NCI-H748 (cell line): ENCODE results near the gene TMPRSS4.
A peak's percentile ranks its signal among the peaks of the same experiment; 100 is the strongest.

Experiments used
- DNase-seq: peaks from one replicate; lab custom pipeline; 2025; ENCODE audit not compliant: unreplicated experiment; lab: John Stamatoyannopoulos, UW

The TMPRSS4 gene

DNA sequence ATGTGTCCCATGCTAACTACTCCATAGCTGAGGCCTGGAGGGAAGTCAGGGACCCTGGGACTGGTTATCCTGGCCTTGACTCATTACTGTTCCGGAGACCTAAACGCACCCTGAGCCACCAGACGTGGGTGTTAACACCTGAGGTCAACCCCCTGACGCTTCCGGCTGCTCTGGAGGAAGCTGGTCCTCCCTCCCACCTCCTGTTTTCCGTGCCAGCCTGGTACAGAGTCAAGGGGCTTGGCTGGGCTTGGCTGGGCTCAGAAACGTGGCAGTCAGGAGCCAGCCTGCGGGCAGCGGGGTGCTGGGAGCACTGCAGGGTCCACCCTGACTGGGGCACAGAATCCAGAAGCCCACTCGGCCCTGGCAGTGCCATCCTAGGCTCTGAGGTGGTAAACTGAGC lies 2.6 kb downstream of the TMPRSS4 start:
- no peak for DNase-seq

DNA sequence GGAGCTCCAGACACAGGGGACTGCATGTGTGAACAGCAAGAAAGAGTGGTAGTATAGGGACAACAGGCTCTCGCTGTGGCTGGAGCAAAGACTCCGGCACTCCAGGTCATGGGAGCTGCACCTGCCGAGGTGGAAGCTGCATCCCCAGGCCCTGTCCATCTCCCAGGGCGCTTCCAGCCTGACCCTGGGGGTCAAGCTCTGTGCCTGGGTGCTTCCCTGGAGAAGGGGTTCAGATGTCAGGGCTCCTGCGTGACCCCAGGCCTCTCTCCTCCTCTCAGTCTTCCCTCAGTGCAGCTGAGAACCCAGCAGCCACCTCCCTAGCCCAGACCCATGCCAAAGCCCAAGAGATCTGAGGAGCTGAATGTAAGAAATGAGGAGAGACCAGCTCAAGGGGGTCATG lies 3.4 kb downstream of the TMPRSS4 start:
- no peak for DNase-seq

DNA sequence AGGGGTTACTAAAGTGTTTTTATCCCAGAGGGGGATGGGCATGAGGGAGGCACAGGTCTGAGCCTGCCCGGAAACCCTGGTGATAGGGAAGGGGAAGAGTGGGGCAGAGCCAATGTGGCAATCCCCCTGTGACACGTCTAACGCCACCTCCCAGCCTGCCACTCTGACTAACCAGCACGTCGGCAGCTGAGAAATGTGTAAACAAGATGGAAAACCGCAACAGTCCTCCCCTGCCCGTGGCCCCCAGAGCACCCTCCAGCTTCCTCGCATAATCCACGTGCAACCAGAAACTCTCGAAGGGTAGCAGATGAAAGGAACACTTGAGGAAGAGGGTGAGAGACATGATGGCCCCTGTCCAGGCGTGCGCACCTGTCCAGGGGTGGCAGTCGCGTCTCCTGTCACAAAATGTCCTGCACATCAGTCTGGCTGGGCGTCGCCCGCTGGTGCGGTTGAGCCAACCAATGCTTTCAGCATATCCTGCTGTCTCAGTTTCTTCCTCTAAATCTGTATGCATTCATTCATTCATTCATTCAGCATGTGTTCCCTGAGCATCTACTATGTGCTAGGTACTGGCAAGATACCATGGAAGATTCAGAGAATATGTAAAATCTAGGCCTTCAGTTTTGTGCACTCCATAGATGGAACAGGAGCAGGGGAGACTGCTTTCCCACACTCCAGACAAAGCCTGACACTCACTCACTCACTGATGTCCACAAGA lies 4.5 kb downstream of the TMPRSS4 start:
- no peak for DNase-seq

DNA sequence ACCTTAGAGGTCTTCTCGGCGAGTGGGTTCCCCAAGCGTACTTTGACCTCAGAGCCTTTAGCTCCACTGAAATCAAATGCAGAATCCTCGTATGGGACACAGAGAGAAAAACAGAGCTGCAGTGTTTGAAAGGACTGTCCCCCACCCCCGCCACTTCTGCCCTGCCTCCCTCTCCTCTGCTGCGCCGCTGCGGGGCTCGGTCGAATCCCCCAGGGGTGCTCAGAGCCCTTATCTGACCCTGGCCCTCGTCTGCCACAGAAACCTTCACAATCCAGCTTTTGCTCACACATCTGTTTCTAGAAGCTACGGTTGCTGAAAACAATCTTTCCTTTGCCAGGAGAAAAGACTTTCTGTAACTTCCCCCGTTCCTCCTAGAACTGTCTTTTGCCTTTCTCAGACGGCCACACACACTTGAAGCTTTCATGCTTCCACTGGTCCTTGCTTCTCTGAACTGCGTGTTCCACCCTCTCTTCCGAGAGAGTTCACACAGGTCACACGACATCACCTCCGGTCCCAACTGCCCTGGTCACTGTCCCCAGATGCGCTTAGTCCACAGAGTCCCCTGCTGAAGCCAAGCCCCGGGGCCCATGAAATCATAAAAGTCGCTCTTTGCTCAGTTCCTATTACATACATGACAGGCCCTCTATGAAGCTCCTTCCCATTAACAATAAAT lies 6.1 kb downstream of the TMPRSS4 start:
- DNase-seq: no peak

DNA sequence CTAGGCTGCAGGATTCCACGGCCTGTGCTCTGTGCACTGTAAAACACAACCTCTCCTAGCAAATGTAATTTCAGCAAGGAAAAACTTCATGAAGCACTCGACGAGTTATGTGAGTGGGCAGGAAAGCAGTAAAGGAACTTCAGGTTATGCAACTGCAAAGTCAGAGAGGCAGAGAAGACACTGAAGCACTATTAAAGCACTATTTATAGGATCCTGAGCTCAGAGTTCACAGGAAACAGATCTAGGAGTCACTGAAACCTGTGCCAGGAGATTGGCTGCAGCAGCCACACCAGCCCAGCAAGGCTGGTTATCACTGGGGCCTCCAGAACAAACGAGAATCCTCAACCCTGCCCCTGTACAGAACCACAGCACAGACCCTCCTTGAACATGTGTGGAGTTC lies 7.4 kb downstream of the TMPRSS4 start:
- DNase-seq: no peak

DNA sequence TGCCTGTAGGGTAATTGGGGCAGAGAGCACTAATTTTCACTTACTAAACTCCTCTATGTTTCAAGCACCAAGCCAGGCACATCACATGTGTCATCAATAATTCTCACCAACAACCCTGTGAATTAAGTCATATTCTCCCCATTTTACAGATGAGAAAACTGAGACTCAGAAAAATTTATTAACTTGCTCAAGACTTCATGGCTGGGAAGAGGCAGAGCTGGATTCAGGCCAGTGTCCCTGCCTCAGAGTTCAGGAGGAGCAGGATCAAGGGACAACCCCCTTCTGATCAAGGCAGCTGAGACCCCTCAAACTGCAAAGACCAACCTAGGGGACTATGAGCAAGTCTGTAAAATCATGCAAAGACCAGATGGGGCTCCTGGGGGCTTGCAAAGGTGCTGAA lies 7.8 kb downstream of the TMPRSS4 start:
- no peak for DNase-seq

DNA sequence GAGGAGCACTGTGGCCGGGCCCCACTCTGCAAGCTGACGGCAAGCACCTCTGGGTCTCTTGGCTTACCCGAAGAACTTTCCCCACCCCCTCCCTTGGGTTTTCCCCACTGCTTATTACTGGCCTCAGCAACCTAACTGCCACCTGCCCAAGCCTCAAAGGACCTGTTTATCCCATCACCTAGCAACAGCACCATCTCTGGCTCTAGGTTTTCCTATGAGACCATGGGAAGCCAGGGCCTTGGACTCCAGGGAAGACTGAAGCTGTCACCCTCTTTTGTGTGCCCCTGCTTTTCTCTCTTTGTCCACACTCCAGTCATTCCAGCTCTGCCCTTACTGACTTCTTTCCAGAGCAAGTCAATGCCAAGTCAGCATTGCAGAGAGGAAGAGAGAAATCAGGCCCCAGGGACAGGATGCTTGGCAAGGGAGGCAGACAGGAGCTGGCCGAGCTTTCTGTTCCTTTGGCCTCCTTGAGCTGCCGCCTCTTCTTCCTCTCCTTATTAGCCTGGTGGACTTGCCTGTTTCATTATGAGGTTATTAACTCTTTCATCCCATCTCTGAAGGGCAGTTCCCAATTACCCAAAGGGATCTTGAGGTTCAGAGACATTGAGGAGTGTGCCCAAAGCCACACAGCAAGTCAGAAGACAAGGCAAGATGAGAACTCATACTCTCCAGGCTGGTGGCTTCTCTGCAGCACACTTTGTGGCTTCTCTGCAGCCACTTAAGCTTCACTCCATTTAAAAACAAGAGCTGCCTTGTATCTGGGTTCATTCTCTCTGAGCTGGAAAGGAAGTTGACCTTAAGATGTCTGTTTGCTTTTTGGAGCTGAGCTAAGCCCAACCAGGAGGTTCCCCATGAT lies 10.3 kb downstream of the TMPRSS4 start, which contains the start of gene SMIM35:
SMIM35 (minus strand) TSS at position 51 of the 856 bp plus-strand sequence. CDS start 206 bp downstream, outside the sequence.
- peak; percentile 85 for DNase-seq

DNA sequence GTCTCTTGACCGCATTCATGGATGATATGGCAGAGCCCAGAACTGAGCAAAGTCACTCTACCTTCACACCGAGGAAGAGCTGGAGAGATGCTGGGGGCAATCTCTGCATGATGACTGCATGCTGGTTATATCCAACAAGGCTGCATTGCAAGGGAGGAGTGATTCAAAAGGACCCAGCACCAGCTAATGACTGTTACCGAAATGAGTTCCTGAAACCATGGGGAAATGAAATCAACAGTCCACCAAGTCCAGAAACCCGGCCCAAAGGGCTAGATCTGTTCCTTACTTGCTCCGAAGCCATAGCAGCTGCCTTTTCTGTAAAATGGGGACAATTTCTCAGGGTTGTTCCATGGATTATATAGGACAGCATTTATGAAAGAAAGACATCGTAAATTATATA lies 11.1 kb downstream of the TMPRSS4 start:
- no peak for DNase-seq

DNA sequence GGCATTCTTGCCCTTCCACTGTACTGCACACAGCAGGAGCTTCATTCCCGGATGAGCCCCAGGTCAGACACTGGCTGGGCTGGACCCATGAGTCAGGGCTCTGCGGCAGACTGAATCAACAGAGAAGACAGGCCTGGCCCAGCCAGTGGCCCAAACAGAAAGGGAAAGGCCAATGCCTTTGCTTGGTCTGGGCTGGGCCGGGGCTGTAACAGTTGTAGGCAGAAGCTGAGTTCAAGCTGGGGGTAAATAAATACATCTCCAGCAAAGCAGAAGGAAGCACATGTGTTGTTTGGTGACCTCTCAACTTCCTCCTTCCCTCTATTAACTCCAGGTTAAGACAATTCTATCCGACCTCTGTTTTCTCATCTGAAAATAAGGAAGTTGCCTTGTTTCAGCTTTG lies 11.7 kb downstream of the TMPRSS4 start:
- DNase-seq: no peak

DNA sequence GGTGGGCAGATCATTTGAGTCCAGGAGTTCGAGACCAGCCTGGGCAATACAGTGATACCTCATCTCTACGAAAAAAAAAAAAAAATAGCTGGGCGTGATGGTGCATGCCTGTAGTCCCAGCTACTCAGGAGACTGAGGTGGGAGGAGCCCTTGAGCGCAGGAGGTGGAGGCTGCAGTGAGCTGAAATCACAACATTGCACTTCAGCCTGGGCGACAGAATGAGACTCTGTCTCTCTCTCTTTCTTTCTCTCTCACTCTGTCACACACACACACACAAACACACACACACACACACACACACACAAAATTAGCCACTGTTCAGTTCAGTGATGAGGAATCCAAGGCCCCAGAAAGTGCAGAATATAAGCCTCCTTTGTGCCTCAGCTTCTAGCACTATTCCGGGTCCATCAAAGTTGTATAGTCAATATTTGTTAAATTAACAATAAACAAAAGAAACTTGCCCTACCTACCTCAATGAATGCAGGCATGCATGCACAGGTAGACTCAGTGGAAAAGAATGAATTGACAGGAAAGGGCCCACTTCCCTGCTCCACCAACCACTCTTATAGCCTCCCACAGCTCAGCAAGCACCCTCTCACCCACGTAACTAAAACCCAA lies 13.8 kb downstream of the TMPRSS4 start:
- DNase-seq: no peak

DNA sequence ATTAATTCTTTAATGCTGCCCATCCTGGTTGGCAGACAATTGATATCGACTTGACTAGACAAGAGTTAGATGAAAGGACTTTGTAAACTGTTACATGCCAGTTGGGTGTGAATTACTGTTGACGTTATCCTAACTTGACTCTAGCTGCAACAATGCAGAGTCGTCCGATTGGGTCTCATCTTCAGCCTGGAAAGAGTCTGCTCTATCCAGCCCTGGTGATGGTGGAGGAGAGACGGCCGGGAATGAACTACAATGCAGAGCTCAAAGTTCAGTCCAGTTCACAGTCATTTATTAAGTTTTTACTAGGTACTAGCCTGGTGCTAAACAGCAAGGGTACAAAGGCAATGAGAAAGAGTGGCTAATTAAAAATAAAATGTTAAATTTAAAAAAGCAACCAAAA lies 14.8 kb downstream of the TMPRSS4 start:
- no peak for DNase-seq

DNA sequence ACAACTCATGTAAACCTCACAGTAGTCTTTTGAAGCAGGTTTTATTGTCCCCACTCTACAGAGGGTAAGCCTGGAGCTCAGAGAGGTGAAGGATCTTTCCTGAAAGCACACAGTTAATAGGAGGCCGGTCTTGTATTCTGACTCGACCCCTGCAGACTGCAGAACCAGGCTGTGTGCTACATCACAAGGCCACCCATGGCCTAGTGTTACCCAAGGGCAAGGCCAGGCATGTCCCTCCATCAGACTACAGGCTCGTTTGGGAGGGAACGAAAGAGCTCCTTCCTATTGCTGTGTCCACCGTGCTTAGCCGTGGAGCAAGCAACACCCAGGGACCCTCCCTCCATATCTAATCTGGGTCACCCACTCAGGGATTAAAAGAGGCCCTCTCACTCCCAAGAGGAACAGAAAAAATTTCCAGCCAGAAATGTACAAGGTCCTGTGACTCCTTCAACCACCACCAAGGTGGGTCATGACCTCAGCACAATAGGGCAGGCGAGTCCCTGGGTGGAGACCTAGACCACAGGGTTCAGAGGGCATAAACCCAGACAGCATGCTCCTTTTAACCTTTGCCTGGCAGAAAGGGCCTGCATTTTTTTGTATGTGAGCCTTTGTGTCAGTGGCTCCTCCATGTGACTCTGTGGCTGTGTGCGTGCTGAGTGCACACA lies 16.2 kb downstream of the TMPRSS4 start:
- DNase-seq: no peak

DNA sequence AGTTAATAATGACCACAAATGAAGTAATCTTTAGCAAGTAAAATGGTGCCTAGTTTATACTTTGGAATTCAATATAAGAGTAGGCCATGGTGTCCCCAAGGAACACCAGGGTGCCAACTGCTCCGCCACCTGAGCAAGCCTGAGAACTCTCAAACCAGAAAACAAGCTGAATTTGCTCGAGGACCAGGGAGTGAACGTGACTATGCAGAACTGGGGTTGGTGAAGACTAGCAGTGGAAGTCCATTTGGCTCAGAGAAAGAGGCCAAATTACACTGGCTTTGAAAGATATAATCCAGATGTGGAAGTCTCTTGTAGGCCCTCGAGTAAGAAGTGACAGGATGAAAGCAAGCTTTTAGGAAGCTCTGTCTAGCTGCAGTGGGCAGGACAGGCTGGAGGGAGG lies 18.6 kb downstream of the TMPRSS4 start:
- no peak for DNase-seq

DNA sequence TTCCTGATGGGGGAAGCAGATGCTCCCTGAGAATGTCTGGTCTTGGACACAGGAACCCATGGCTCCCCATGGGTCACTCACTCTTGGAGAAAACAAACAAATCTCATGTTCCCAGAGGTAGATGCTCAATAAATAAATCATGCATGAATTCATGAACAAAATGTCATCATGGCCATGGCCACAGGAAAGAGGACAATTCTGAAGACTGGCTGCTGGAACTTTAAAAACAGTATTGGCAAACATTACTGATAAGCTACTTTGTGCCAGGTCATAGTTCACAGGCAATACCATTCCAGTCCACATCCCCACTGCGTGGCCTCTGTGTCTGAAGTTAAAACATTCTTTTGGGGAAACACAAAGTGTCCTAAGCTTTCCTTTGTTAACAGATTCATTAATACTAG lies 19.1 kb downstream of the TMPRSS4 start:
- no peak for DNase-seq

DNA sequence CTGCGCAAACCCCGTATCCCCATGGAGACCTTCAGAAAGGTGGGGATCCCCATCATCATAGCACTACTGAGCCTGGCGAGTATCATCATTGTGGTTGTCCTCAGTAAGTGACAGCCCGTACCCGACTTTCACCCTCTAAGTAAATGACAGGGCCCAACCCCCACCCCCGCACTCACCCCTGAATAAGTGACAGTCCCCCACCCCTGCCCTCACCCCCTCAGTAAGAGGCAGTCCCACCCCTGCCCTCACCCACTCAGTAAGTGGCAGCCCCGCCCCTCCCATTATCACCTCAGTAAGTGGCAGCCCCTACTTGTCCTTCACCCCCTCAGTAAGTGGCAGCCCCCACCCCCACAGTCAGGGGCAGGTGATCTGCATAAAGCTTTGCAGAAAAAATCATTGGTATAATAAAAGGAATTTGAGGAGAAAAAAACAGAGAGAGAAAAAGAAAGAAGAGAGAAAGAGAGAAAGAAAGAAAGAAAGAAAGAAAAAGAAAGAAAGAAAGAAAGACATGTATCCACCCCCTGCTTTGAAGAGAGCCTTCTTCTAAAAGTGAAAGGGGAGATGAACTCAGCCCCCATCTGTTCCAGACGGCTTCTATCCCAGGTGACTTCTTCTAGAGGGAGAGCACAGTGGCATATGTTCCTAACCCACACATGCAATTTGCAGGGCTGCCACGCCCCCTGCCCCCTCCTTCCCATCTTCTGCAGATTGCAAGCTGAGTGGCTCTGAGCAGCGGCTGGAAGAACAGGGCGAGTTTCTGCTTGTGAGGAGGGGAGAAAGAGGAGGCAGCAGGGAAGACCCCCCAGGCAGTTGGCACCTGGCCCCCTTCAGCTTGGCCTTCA lies 22.3 kb downstream of the TMPRSS4 start:
- peak; percentile 34 for DNase-seq

DNA sequence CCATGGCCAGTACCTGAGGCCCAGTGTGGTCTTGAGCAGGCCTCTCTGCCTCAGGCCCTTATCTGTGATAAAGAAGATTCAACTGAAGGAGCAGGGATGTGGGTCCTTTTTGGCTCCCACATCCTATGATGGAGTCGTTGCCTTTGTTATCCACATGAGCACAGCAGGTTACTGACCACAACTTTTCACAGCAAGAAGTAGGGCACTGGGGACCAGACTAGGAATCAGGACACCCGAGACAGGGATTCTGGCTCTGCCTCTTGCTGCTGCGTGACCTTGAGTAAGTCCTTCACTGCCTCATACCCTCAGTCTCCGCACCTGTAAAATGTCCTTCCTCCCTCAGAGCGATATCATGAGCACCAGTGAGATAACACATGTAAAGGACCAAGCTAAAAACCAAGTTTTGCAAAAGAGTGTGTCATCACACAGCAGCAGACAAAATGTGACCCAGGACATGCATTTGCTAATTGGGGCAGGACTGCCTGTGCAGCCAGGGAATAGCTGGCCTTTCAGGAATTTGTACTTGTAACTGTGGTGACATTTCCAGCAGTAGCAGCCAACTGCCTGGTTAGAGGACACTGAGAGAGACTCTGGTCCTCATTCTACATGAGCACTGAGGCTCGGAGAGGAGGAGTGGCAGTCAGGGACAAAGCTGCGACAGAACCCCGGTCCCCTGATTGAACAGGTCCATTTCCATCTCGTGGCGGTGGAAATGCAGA lies 23.1 kb downstream of the TMPRSS4 start:
- no peak for DNase-seq

DNA sequence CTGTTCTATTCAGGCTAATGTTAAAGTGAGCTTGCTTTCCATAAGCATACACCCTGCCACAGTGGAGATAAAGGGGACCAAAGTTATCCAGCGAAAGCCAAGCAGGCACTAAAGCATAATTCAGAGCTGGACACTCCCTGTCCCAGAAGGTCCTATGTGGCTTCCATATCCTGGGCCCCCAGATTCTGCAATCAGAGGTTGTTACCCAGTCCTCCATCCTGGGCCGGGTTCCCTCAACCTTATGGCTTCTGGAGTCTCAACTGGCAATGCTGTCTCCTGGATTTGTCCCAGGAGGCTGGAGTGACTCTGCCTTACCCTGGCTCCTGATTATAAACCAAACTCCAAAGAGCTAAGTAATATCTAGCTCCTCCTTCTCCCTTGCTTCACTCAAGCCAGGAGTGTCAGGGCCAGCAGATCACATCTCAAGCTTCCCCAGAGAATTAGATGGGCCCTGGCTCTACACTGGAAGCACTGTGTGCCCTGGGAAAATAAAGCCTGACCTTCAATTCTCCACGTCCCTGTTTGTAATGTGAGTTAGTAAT lies 23.9 kb downstream of the TMPRSS4 start:
- no peak for DNase-seq

DNA sequence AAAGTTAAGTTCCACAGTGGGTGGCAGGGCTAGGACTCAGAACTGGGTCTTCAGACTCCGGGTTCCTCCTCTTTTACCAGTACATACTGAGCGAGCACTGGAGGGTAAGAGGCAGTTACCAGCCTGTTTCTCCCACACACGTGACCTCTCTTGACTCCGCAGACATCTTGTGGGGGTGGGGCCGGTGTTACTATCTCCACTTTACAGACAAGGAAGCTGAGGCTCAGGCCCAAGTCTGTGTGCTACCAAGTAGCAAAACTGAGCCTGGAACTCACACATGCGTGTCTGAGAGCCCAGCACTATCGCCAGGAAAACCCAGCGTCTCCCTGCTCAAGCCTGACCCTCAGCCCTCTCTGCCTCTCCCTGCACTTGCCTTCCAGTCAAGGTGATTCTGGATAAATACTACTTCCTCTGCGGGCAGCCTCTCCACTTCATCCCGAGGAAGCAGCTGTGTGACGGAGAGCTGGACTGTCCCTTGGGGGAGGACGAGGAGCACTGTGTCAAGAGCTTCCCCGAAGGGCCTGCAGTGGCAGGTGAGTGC lies 25.9 kb downstream of the TMPRSS4 start:
- no peak for DNase-seq

DNA sequence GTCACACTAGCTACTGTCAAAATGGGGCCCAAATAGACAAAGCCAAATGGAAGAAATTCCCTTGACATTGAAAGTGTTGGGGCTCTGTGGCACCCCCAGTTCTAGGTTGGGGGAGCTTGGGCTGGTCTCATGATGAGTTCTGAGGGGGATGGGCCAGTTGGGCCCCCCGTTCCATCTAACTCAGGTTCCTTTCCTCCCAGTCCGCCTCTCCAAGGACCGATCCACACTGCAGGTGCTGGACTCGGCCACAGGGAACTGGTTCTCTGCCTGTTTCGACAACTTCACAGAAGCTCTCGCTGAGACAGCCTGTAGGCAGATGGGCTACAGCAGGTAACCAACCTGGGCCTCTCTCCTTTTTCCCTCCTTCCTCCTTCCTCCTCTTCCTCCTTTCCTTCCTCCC lies 27.6 kb downstream of the TMPRSS4 start:
- no peak for DNase-seq
